SK-N-SH (cell line): ENCODE measurements around the gene KCNC4. TPM values are rescaled to one million over a fixed set of nuclear protein-coding genes. Genes with fewer than 3 reads are reported as not detected.

Source experiments
- CTCF ChIA-PET: fragments of 300-600, 350-600 bp; formaldehyde crosslinking; extraction: SDS; loops from one replicate; lab custom pipeline; 2021; lab: Yijun Ruan, JAX
- POLR2A ChIA-PET: fragments of 350-600 bp; sonication (Branson Sonifier 250); formaldehyde crosslinking; extraction: SDS; loops from one replicate; lab custom pipeline; 2020; ENCODE audit warnings: antibody characterized with exemption, inconsistent platforms; lab: Yijun Ruan, JAX
- DNase-seq: peaks from one replicate; pipeline ENCODE4 v3.0.0; 2012
- H2AFZ ChIP-seq: fragments of 200-600 bp; sonication (generic); 2 replicates; pipeline ENCODE4 v1.8.1; 2016; ENCODE audit warnings: antibody characterized with exemption, mild to moderate bottlenecking, low read depth
- H3F3A ChIP-seq: fragments of 200-600 bp; sonication (generic); replicated peaks from 2 replicates; pipeline ENCODE3; 2016; ENCODE audit warnings: antibody characterized with exemption, mild to moderate bottlenecking; ENCODE audit not compliant: insufficient read depth
- H3K27ac ChIP-seq, 2 experiments: fragments of 200-500 bp in 1 of 2; fragments of 200-600 bp in 1 of 2; sonication (Bioruptor generic) in 1 of 2; sonication (generic), shearing (Covaris generic) in 1 of 2; 2 replicates each; pipeline versions ENCODE4 v1.5.1 to v1.6.1; 2014 to 2016; ENCODE audit warnings: low read depth in 2 of 2, inconsistent platforms in 1 of 2, low read length in 1 of 2, mild to moderate bottlenecking in 1 of 2, mixed read lengths in 1 of 2
- H3K27me3 ChIP-seq: fragments of 200-600 bp; sonication (generic), shearing (Covaris generic); 2 replicates; pipeline ENCODE4 v1.6.1; 2016; ENCODE audit warnings: mixed run types; ENCODE audit not compliant: insufficient read depth
- H3K36me3 ChIP-seq, 2 experiments: fragments of 200-500 bp in 1 of 2; fragments of 200-600 bp in 1 of 2; sonication (Bioruptor generic) in 1 of 2; sonication (generic) in 1 of 2; replicated peaks in 1 of 2; 2 replicates each; pipeline versions ENCODE3 to v1.5.1; 2014 to 2016; ENCODE audit warnings: low read length in 1 of 2, mild to moderate bottlenecking in 1 of 2; ENCODE audit not compliant: insufficient read depth in 2 of 2, control insufficient read depth in 1 of 2
- H3K4me1 ChIP-seq, 2 experiments: fragments of 200-500 bp in 1 of 2; fragments of 200-600 bp in 1 of 2; sonication (Bioruptor generic) in 1 of 2; sonication (generic), shearing (Covaris generic) in 1 of 2; 2 replicates each; pipeline versions ENCODE4 v1.5.1 to v1.6.1; 2014 to 2016; ENCODE audit warnings: low read depth in 1 of 2, low read length in 1 of 2, mixed run types in 1 of 2; ENCODE audit not compliant: insufficient read depth in 2 of 2, control insufficient read depth in 1 of 2
- H3K4me2 ChIP-seq: fragments of 200-600 bp; sonication (generic), shearing (Covaris generic); 2 replicates; pipeline ENCODE4 v1.6.1; 2017; ENCODE audit warnings: mixed run types
- H3K4me3 ChIP-seq, 2 experiments: fragments of 200-500 bp in 1 of 2; fragments of 200-600 bp in 1 of 2; sonication (Bioruptor generic) in 1 of 2; sonication (generic), shearing (Covaris generic) in 1 of 2; 2 replicates each; pipeline versions ENCODE4 v1.5.1 to v1.8.1; 2014 to 2016; ENCODE audit warnings: low read depth in 2 of 2, inconsistent platforms in 1 of 2, low read length in 1 of 2, mild to moderate bottlenecking in 1 of 2, mixed read lengths in 1 of 2, moderate library complexity in 1 of 2
- H3K79me2 ChIP-seq: fragments of 200-600 bp; sonication (generic); 2 replicates; pipeline ENCODE4 v1.8.1; 2017; ENCODE audit warnings: mild to moderate bottlenecking; ENCODE audit not compliant: insufficient read depth
- H3K9ac ChIP-seq: fragments of 200-600 bp; sonication (generic); 2 replicates; pipeline ENCODE4 v1.6.1; 2017; ENCODE audit warnings: mixed run types
- H3K9me2 ChIP-seq: fragments of 200-600 bp; sonication (generic); 2 replicates; pipeline ENCODE4 v1.6.1; 2017; ENCODE audit warnings: mixed run types
- H3K9me3 ChIP-seq: fragments of 200-600 bp; sonication (generic); 2 replicates; pipeline ENCODE4 v1.6.1; 2017; ENCODE audit warnings: mixed run types, mild to moderate bottlenecking, moderate library complexity
- H4K20me1 ChIP-seq: fragments of 200-600 bp; sonication (generic); 2 replicates; pipeline ENCODE4 v1.6.1; 2017; ENCODE audit warnings: mild to moderate bottlenecking, mixed run types; ENCODE audit not compliant: insufficient read depth
- CHD2 ChIP-seq: fragments of 150-350 bp; IDR thresholded peaks from 2 replicates; pipeline ENCODE4 v1.6.1; 2018; ENCODE audit warnings: low read length; ENCODE audit not compliant: partially characterized antibody
- ELF1 ChIP-seq: IDR thresholded peaks from 2 replicates; pipeline ENCODE4 v1.4.0; 2012
- EP300 ChIP-seq, 2 experiments: IDR thresholded peaks; 2 replicates each; pipeline versions ENCODE4 v1.4.0 to v1.6.1; 2012; ENCODE audit warnings: borderline replicate concordance in 1 of 2, low read depth in 1 of 2, low read length in 1 of 2
- FOXM1 ChIP-seq: IDR thresholded peaks from 2 replicates; pipeline ENCODE4 v1.4.0; 2012; ENCODE audit warnings: low read depth, mild to moderate bottlenecking
- GABPA ChIP-seq: IDR thresholded peaks from 2 replicates; pipeline ENCODE4 v1.4.0; 2012; ENCODE audit warnings: low read depth, mild to moderate bottlenecking
- GATA2 ChIP-seq: sonication (generic); formaldehyde crosslinking; IDR thresholded peaks from 2 replicates; pipeline ENCODE4 v1.5.0; 2020; ENCODE audit warnings: mild to moderate bottlenecking, missing genetic modification reagents
- MAX ChIP-seq: IDR thresholded peaks from 2 replicates; pipeline ENCODE4 v1.4.0; 2012; ENCODE audit warnings: low read depth
- MEF2A ChIP-seq: IDR thresholded peaks from 2 replicates; pipeline ENCODE4 v1.4.0; 2012; ENCODE audit warnings: low read depth, borderline replicate concordance
- MXI1 ChIP-seq: IDR thresholded peaks from 2 replicates; pipeline ENCODE4 v1.6.1; 2012; ENCODE audit warnings: mild to moderate bottlenecking, low read depth, low read length, improper control_type of control experiment
- POLR2AphosphoS5 ChIP-seq: IDR thresholded peaks from 2 replicates; pipeline ENCODE4 v1.6.1; 2012; ENCODE audit warnings: low read depth, low read length
- TAF1 ChIP-seq: IDR thresholded peaks from 2 replicates; pipeline ENCODE4 v1.6.1; 2012; ENCODE audit warnings: low read depth, mild to moderate bottlenecking, low read length, moderate library complexity, borderline replicate concordance
- TCF12 ChIP-seq: IDR thresholded peaks from 2 replicates; pipeline ENCODE4 v1.4.0; 2012
- TEAD4 ChIP-seq: IDR thresholded peaks from 2 replicates; pipeline ENCODE4 v1.4.0; 2012; ENCODE audit warnings: mild to moderate bottlenecking, borderline replicate concordance; ENCODE audit not compliant: insufficient read depth
- WGBS: methylation state at CpG from one replicate; pipeline ENCODE4 v1.1.6; 2017; ENCODE audit warnings: low lambda C conversion rate; 5-methylcytosine and 5-hydroxymethylcytosine counted together
- polyA plus RNA-seq, 3 experiments: library from polyadenylated mRNA; depleted of rRNA; stranded (reverse); fragments of >200 nt; gene quantifications; 2 replicates each; pipeline ENCODE4 v1.2.3, GENCODE V29; 2012
- TF ChIP-seq, protein P1 (sequence below): fragments of 200-600 bp; sonication (generic); IDR thresholded peaks from 2 replicates; pipeline ENCODE4 v1.6.1; 2017; ENCODE audit warnings: antibody characterized with exemption, mild to moderate bottlenecking, moderate library complexity

The KCNC4 gene
- polyA plus RNA-seq, 1 of the 3 experiments (the other 2 are of a cell fraction) = 0.51 TPM

DNA sequence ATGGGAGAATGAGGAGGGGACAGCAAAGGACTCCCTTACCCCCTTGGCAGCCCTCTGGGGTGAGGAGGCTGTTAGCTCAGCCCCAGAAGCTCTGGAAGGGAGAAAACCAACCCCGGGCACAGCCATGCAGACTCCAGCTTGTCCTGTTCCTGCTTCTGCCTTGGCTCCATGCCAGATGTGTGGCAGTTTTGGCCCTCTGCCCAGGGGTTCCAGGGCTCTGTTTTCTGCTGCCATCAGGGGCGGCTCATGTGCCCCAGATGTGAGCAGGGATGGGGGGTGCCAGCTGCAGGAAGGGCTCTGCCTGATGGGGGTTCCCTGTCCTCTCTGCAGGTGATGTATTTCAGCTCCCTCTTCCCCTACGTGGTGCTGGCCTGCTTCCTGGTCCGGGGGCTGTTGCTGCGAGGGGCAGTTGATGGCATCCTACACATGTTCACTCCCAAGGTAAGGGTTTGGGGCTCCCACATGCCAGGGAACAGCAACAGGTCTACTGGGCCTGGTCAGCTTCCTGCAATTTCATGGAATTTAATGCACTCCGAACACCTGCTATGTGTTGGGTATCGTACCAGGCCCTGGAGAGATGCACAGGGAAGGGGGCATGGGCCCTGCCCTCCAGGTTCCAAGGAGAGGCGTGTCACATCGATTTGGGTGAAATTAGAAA is 33.7 kb upstream of the KCNC4 start (continued):
- peak in 1 of 2 experiments; percentile 90; a peak in 2 of 4 replicates for TF ChIP-seq EP300 (IDR thresholded peaks at IDR 0.05; ENCODE audit: borderline replicate concordance in 1 of 2, low read depth in 1 of 2, low read length in 1 of 2)
- no peak; the same call in 1 of the 2 replicates for TF ChIP-seq GATA2 (CRISPR knock-in tag)
- peak; percentile 79 for TF ChIP-seq MXI1
- TF ChIP-seq, protein P1, sequence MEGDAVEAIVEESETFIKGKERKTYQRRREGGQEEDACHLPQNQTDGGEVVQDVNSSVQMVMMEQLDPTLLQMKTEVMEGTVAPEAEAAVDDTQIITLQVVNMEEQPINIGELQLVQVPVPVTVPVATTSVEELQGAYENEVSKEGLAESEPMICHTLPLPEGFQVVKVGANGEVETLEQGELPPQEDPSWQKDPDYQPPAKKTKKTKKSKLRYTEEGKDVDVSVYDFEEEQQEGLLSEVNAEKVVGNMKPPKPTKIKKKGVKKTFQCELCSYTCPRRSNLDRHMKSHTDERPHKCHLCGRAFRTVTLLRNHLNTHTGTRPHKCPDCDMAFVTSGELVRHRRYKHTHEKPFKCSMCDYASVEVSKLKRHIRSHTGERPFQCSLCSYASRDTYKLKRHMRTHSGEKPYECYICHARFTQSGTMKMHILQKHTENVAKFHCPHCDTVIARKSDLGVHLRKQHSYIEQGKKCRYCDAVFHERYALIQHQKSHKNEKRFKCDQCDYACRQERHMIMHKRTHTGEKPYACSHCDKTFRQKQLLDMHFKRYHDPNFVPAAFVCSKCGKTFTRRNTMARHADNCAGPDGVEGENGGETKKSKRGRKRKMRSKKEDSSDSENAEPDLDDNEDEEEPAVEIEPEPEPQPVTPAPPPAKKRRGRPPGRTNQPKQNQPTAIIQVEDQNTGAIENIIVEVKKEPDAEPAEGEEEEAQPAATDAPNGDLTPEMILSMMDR = no peak
- TF ChIP-seq CHD2 = peak; percentile 72

GRCh38 chr1:110177775-110178174 is 32.3 kb upstream of the KCNC4 start:
- Histone ChIP-seq H3K9ac (no peak overlapping the region), H3K4me2 (no peak overlapping the region), H3F3A (no peaks in the 10 kb centered on the region), H3K27me3 (no peaks in the 10 kb centered on the region), H4K20me1 (no peaks in the 10 kb centered on the region), H3K79me2 (no peaks in the 10 kb centered on the region), H3K27ac (no peak overlapping the region; a peak in 1 of 4 replicates), H3K36me3 (no peaks in the 10 kb centered on the region), H2AFZ (no peak overlapping the region), H3K9me2 (no peaks in the 10 kb centered on the region), H3K4me3 (no peak overlapping the region), H3K9me3 (no peaks in the 10 kb centered on the region), H3K4me1 (peaks cover 0 to 48% of the 10 kb centered on the region in 2 experiments; a peak in 2 of 4 replicates)
- WGBS = 45% methylated on average over 4 of the region's 4 CpGs
- no peak for TF ChIP-seq POLR2AphosphoS5
- TF ChIP-seq EP300 (IDR thresholded peaks at IDR 0.05; ENCODE audit: borderline replicate concordance in 1 of 2, low read depth in 1 of 2, low read length in 1 of 2) = no peak
- TF ChIP-seq MEF2A = no peak
- CTCF ChIA-PET = interaction anchor here (0.9 to 2.2 kb wide), 4 partner anchors 19 to 29 kb away, joined by 3 to 11 read pairs (median 4); no protein-coding TSS in a partner anchor
- DNase-seq = no peak
- POLR2A ChIA-PET = no interaction called here

- no peak overlapping the region for H3K27ac ChIP-seq
- 83% methylated on average over 12 of the region's 12 CpGs for WGBS
- H4K20me1 ChIP-seq = no peaks in the 10 kb centered on the region
- H3F3A ChIP-seq = no peaks in the 10 kb centered on the region
- no peaks in the 10 kb centered on the region for H3K9me3 ChIP-seq
- H3K79me2 ChIP-seq = no peaks in the 10 kb centered on the region
- H3K36me3 ChIP-seq = no peaks in the 10 kb centered on the region
- CTCF ChIA-PET = interaction anchor here (1.1 to 4.9 kb wide), 4 partner anchors 7 to 130 kb away, joined by 3 to 25 read pairs (median 12); no protein-coding TSS in a partner anchor
- H3K9ac ChIP-seq = no peak overlapping the region
- no peaks in the 10 kb centered on the region for H3K9me2 ChIP-seq
- no peak overlapping the region for H3K4me2 ChIP-seq
- DNase-seq = no peak
- no peaks in the 10 kb centered on the region for H3K27me3 ChIP-seq
- no peak overlapping the region for H3K4me3 ChIP-seq
- TF ChIP-seq ELF1 (no peak), GABPA (no peak), POLR2AphosphoS5 (no peak), TEAD4 (no peak), TAF1 (no peak), TCF12 (no peak), MAX (no peak), FOXM1 (no peak)
- POLR2A ChIA-PET = no interaction called here
- H2AFZ ChIP-seq = no peak overlapping the region
- peaks cover 4 to 30% of the 10 kb centered on the region in 2 experiments; a peak in 2 of 4 replicates for H3K4me1 ChIP-seq
Measured at GRCh38 chr1:110183642-110184167, 26.4 kb upstream of the KCNC4 start.
